Suprapubic skin (tissue), 4 donors: ENCODE data around the gene DMXL2. TPM values are rescaled to one million over a fixed set of nuclear protein-coding genes. Genes with fewer than 3 reads are reported as not detected.

Source experiments
- DNase-seq, 2 donors: peaks; one replicate each; pipeline ENCODE4 v3.0.0-alpha.2; 2019; ENCODE audit warnings: low spot score in 2 of 2
- H3K27ac ChIP-seq: fragments of 200-600 bp; sonication (generic); one replicate; pipeline ENCODE4 v1.5.1; 2019
- H3K27me3 ChIP-seq: fragments of 200-600 bp; sonication (generic); one replicate; pipeline ENCODE4 v1.5.1; 2019
- H3K36me3 ChIP-seq: fragments of 200-600 bp; sonication (generic); one replicate; pipeline ENCODE4 v1.5.1; 2019
- H3K4me1 ChIP-seq: fragments of 200-600 bp; sonication (generic); one replicate; pipeline ENCODE4 v1.5.1; 2019
- H3K4me3 ChIP-seq: fragments of 200-600 bp; sonication (generic); one replicate; pipeline ENCODE4 v1.5.1; 2019; ENCODE audit warnings: mild to moderate bottlenecking
- H3K9me3 ChIP-seq: fragments of 200-600 bp; sonication (generic); one replicate; pipeline ENCODE4 v1.5.1; 2019
- POLR2A ChIP-seq, 2 donors: fragments of 450-650 bp; IDR thresholded peaks; one replicate each; pipeline ENCODE4 v1.6.1; 2017; ENCODE audit warnings: antibody characterized with exemption in 2 of 2, mild to moderate bottlenecking in 2 of 2, moderate library complexity in 2 of 2
- WGBS: methylation state at CpG from one replicate; pipeline ENCODE4 v1.1.5; 2018; 5-methylcytosine and 5-hydroxymethylcytosine counted together
- total RNA-seq, 4 donors: library from RNA; depleted of rRNA; stranded (reverse); fragments of >200 nt; gene quantifications; one replicate each; pipeline ENCODE4 v1.1.0, GENCODE V29; 2016
- TF ChIP-seq, protein P1 (sequence below), 2 donors: fragments of 200-600 bp in 1 of 2; fragments of 450-650 bp in 1 of 2; sonication (generic) in 1 of 2; IDR thresholded peaks; one replicate each; pipeline ENCODE4 v1.5.1; 2016 to 2019; ENCODE audit warnings: antibody characterized with exemption in 2 of 2, mild to moderate bottlenecking in 1 of 2, moderate library complexity in 1 of 2

Gene DMXL2
- total RNA-seq, 4 donors from 2014 or later: 4.1 to 32.9 (median 8.3) TPM

GRCh38 chr15:51398626-51399025 lies 223.9 kb downstream of the DMXL2 start:
- Histone ChIP-seq H3K4me3 (no peak overlapping the region), H3K27ac (no peak overlapping the region), H3K36me3 (no peaks in the 10 kb centered on the region), H3K9me3 (no peaks in the 10 kb centered on the region), H3K27me3 (no peaks in the 10 kb centered on the region), H3K4me1 (no peaks in the 10 kb centered on the region)
- DNase-seq: no peak
- TF ChIP-seq, protein P1, sequence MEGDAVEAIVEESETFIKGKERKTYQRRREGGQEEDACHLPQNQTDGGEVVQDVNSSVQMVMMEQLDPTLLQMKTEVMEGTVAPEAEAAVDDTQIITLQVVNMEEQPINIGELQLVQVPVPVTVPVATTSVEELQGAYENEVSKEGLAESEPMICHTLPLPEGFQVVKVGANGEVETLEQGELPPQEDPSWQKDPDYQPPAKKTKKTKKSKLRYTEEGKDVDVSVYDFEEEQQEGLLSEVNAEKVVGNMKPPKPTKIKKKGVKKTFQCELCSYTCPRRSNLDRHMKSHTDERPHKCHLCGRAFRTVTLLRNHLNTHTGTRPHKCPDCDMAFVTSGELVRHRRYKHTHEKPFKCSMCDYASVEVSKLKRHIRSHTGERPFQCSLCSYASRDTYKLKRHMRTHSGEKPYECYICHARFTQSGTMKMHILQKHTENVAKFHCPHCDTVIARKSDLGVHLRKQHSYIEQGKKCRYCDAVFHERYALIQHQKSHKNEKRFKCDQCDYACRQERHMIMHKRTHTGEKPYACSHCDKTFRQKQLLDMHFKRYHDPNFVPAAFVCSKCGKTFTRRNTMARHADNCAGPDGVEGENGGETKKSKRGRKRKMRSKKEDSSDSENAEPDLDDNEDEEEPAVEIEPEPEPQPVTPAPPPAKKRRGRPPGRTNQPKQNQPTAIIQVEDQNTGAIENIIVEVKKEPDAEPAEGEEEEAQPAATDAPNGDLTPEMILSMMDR (IDR thresholded peaks at IDR 0.05): no peak
- TF ChIP-seq POLR2A (IDR thresholded peaks at IDR 0.05): no peak
- WGBS: 67% methylated on average over 8 of the region's 9 CpGs

Other genes with a start within 250 kb of the DMXL2 start
- not detected for gene SCG3, start 58.7 kb upstream of the DMXL2 start, total RNA-seq
- gene LYSMD2, start 114.9 kb upstream of the DMXL2 start, total RNA-seq: 10 to 100 TPM in 2 of 4 donors, 1 to 10 TPM in 2; 8.8 to 16.1 (median 10.2) TPM
- gene TMOD2, start 128.8 kb upstream of the DMXL2 start, total RNA-seq: 10 to 100 TPM in 2 of 4 donors, 1 to 10 TPM in 2; 7.8 to 18.7 (median 9.5) TPM
- 10 to 100 TPM; 31.2 to 37.4 (median 36.7) TPM for gene TMOD3, start 206.9 kb upstream of the DMXL2 start, total RNA-seq